ENCODE results near the gene ST3GAL3.

ST3GAL3 gene

DNA sequence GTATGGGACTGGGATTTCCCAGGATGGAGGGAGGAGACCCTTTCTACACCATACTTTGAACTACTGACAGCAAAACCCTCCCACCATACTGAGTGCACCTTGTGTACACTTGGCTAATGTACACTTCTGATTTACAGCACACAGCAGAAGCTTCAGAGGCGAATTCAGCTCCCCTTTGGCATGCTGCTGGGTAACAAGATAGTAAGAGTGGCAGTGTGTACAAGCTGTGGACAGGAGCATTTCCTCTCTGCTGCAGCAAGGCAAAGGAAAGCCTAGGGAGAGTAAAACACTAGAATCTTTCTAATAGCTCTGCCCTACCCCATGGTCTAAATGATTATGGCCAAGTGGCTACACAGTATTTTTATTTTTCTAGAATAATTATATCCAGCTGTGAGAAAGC is 142.3 kb downstream of the ST3GAL3 start:
- no peak for DNase-seq (ENCODE audit: extremely low spot score)
- TF ChIP-seq SP1 (IDR thresholded peaks at IDR 0.05): no peak
- ChIA-PET CTCF (interaction anchor here (1.0 to 1.2 kb wide), 2 partner anchors 85 kb away, joined by 3 to 4 read pairs; no protein-coding TSS in a partner anchor), POLR2A (no interaction called here)

GRCh38 chr1:43850591-43851233 is 143.4 kb downstream of the ST3GAL3 start:
- CTCF ChIA-PET: interaction anchor here (1.2 kb wide), 1 partner anchor 84 kb away, joined by 3 read pairs; no protein-coding TSS in a partner anchor
- POLR2A ChIA-PET: no interaction called here

GRCh38 chr1:43851561-43852338 is 144.4 kb downstream of the ST3GAL3 start:
- TF ChIP-seq PKNOX1 (IDR thresholded peaks at IDR 0.05) (no peak), BHLHE40 (IDR thresholded peaks at IDR 0.05; ENCODE audit: borderline replicate concordance) (no peak), HDGF (IDR thresholded peaks at IDR 0.05; ENCODE audit: borderline replicate concordance) (no peak), FOXK2 (IDR thresholded peaks at IDR 0.05) (no peak), ZNF384 (IDR thresholded peaks at IDR 0.05) (no peak), FOXA1 (IDR thresholded peaks at IDR 0.05) (no peak), ELF4 (IDR thresholded peaks at IDR 0.05) (no peak), TARDBP (IDR thresholded peaks at IDR 0.05) (no peak), FOXM1 (IDR thresholded peaks at IDR 0.05; ENCODE audit: borderline replicate concordance) (no peak), L3MBTL2 (conservative IDR thresholded peaks at IDR 0.05) (no peak), CTBP1 (IDR thresholded peaks at IDR 0.05; ENCODE audit: borderline replicate concordance) (no peak), SUZ12 (IDR thresholded peaks at IDR 0.05) (no peak)
- ChIA-PET CTCF (no interaction called here), POLR2A (no interaction called here)
- DNase-seq (ENCODE audit: extremely low spot score): no peak

More at GRCh38 chr1:43850591-43851233, 143.4 kb downstream of the ST3GAL3 start:
- DNase-seq (ENCODE audit: extremely low spot score): no peak
- no peak for TF ChIP-seq CTBP1 (IDR thresholded peaks at IDR 0.05; ENCODE audit: borderline replicate concordance)
- TF ChIP-seq ZNF384 (IDR thresholded peaks at IDR 0.05): no peak
- TF ChIP-seq FOXK2 (IDR thresholded peaks at IDR 0.05): no peak
- TF ChIP-seq NFRKB (IDR thresholded peaks at IDR 0.05): no peak
- TF ChIP-seq BHLHE40 (IDR thresholded peaks at IDR 0.05; ENCODE audit: borderline replicate concordance): no peak
- TF ChIP-seq L3MBTL2 (conservative IDR thresholded peaks at IDR 0.05): no peak
- no peak for TF ChIP-seq ARNT (IDR thresholded peaks at IDR 0.05)

GRCh38 chr1:43853161-43853921 is 146.0 kb downstream of the ST3GAL3 start:
- TF ChIP-seq ARNT (IDR thresholded peaks at IDR 0.05) (no peak), FOXK2 (IDR thresholded peaks at IDR 0.05) (no peak), LEF1 (IDR thresholded peaks at IDR 0.05; ENCODE audit: borderline replicate concordance) (no peak), CTBP1 (IDR thresholded peaks at IDR 0.05; ENCODE audit: borderline replicate concordance) (no peak), SP1 (IDR thresholded peaks at IDR 0.05) (no peak), TARDBP (IDR thresholded peaks at IDR 0.05) (no peak), FOXM1 (IDR thresholded peaks at IDR 0.05; ENCODE audit: borderline replicate concordance) (no peak), NFRKB (IDR thresholded peaks at IDR 0.05) (no peak), L3MBTL2 (conservative IDR thresholded peaks at IDR 0.05) (no peak), ZNF384 (IDR thresholded peaks at IDR 0.05) (no peak), BHLHE40 (IDR thresholded peaks at IDR 0.05; ENCODE audit: borderline replicate concordance) (no peak), SUZ12 (IDR thresholded peaks at IDR 0.05) (no peak), ELF4 (IDR thresholded peaks at IDR 0.05) (no peak), FOXA1 (IDR thresholded peaks at IDR 0.05) (no peak), PKNOX1 (IDR thresholded peaks at IDR 0.05) (no peak)
- ChIA-PET POLR2A (no interaction called here), CTCF (no interaction called here)
- DNase-seq (ENCODE audit: extremely low spot score): no peak

GRCh38 chr1:43854473-43854872 is 147.1 kb downstream of the ST3GAL3 start:
- TF ChIP-seq BHLHE40 (IDR thresholded peaks at IDR 0.05; ENCODE audit: borderline replicate concordance): no peak
- TF ChIP-seq FOXK2 (IDR thresholded peaks at IDR 0.05): no peak
- TF ChIP-seq SP1 (IDR thresholded peaks at IDR 0.05): no peak
- no peak for TF ChIP-seq PKNOX1 (IDR thresholded peaks at IDR 0.05)
- no peak for TF ChIP-seq CTBP1 (IDR thresholded peaks at IDR 0.05; ENCODE audit: borderline replicate concordance)
- no peak for TF ChIP-seq L3MBTL2 (conservative IDR thresholded peaks at IDR 0.05)
- TF ChIP-seq LEF1 (IDR thresholded peaks at IDR 0.05; ENCODE audit: borderline replicate concordance): no peak
- no peak for TF ChIP-seq FOXA1 (IDR thresholded peaks at IDR 0.05)
- TF ChIP-seq ARNT (IDR thresholded peaks at IDR 0.05): no peak
- no peak for TF ChIP-seq ZNF384 (IDR thresholded peaks at IDR 0.05)
- no peak for TF ChIP-seq SUZ12 (IDR thresholded peaks at IDR 0.05)
- no peak for TF ChIP-seq NFRKB (IDR thresholded peaks at IDR 0.05)
- no peak for TF ChIP-seq ELF4 (IDR thresholded peaks at IDR 0.05)
- TF ChIP-seq FOXM1 (IDR thresholded peaks at IDR 0.05; ENCODE audit: borderline replicate concordance): no peak
- no peak for TF ChIP-seq HDGF (IDR thresholded peaks at IDR 0.05; ENCODE audit: borderline replicate concordance)
- TF ChIP-seq TARDBP (IDR thresholded peaks at IDR 0.05): no peak
- no peak for DNase-seq (ENCODE audit: extremely low spot score)
- CTCF ChIA-PET: interaction anchor here (0.6 kb wide), 1 partner anchor 80 kb away, joined by 3 read pairs; no protein-coding TSS in a partner anchor
- POLR2A ChIA-PET: no interaction called here
